ENCODE measurements around the gene LHFPL6. TPM values are rescaled to one million over a fixed set of nuclear protein-coding genes. Genes with fewer than 3 reads are reported as not detected.

The LHFPL6 gene
- total RNA-seq, 2 experiments from 2014 or later, result 2.6 TPM; not detected in 1

DNA sequence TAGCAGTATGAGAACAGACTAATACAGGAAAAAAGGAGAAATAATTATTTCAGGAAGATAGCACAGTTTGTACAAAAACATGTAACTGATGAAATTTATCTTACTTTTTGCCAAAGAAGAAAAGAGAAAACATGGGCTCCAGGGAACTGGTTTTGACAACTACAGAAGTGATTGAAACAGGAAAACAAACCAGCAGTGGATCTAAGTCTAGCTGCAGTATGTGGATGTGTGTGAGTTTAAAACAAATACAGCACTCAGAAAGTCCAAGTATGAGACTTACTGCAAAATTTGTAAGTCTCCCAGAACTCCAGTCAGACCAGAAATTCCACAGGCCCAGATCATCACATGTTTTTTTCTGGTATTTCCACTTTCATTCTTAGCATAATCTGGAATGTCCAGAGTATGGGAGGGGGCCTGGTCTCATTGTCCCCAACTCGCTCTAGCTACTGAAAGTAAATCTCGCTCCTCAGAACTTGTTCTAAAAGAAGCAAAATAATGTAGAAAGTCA, 305.3 kb downstream of the LHFPL6 start:
- CTCF ChIA-PET, result no interaction called here
- no peaks in the 10 kb centered on the region for H3K36me3 Mint-ChIP-seq
- no peak overlapping the region for H3K27ac Mint-ChIP-seq
- H3K4me3 Mint-ChIP-seq, result no peak overlapping the region
- H3K27me3 Mint-ChIP-seq, result no peaks in the 10 kb centered on the region
- no peaks in the 10 kb centered on the region for H3K4me1 Mint-ChIP-seq
- no peak for DNase-seq
- ATAC-seq, result no peak
- H3K9me3 Mint-ChIP-seq (ENCODE audit: low read depth), result no peaks in the 10 kb centered on the region

DNA sequence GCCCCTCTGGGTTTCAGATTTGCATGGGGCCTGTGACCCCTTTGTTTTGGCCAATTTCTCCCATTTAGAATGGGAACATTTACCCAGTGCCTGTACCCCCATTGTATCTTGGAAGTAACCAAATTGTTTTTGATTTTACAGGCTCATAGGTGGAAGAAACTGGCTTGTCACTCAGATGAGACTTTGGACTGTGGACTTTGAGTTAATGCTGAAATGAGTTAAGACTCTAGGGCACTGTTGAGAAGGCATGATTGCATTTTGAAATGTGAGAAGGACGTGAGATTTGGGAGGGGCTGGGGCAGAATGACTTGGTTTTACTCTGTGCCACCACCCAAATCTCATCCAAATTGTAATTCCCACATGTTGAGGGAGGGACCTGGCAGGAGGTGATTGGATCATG, 306.0 kb downstream of the LHFPL6 start:
- CTCF ChIA-PET, result no interaction called here
- no peaks in the 10 kb centered on the region for H3K9me3 Mint-ChIP-seq (ENCODE audit: low read depth)
- DNase-seq (no peak), ATAC-seq (no peak)
- H3K36me3 Mint-ChIP-seq, result no peaks in the 10 kb centered on the region
- no peak overlapping the region for H3K27ac Mint-ChIP-seq
- H3K4me1 Mint-ChIP-seq, result no peaks in the 10 kb centered on the region
- no peak overlapping the region for H3K4me3 Mint-ChIP-seq
- no peaks in the 10 kb centered on the region for H3K27me3 Mint-ChIP-seq

DNA sequence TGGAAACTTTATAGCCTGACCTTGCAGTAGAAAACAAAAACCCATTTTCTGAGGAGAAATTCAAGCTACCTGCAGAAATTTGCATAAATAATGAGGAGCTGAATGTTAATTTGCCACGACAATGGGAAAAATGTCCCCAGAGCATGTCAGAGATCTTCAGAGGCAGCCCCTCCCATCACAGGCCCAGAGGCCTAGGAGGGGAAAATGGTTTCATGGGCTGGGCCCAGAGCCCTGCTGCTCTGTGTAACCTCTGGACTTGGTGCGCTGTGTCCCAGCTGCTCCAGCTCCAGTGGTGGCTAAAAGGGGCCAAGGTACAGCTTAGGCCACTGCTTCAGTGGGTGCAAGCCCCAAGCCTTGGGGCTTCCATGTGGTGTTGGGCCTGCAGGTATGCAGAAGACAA, 306.8 kb downstream of the LHFPL6 start:
- no peaks in the 10 kb centered on the region for H3K4me1 Mint-ChIP-seq
- no peak overlapping the region for H3K27ac Mint-ChIP-seq
- no peak overlapping the region for H3K4me3 Mint-ChIP-seq
- H3K36me3 Mint-ChIP-seq, result no peaks in the 10 kb centered on the region
- no peaks in the 10 kb centered on the region for H3K9me3 Mint-ChIP-seq (ENCODE audit: low read depth)
- ATAC-seq (no peak), DNase-seq (no peak)
- CTCF ChIA-PET, result no interaction called here
- H3K27me3 Mint-ChIP-seq, result no peaks in the 10 kb centered on the region

Other genes starting within 250 kb of the LHFPL6 start
- gene COG6, start 52.5 kb upstream of the LHFPL6 start, total RNA-seq, result 10 to 100 TPM; 26.4 to 28.6 TPM